IMR-90 (cell line): ENCODE data around the gene FNDC3A. TPM values are rescaled to one million over a fixed set of nuclear protein-coding genes. Genes with fewer than 3 reads are reported as not detected.

ENCODE experiments used
- ATAC-seq: fragments of 200-7000 bp; cut with Tn5 transposase; 2 replicates; pipeline ENCODE4 v1.9.1; 2020; ENCODE audit warnings: low read depth, mild to moderate bottlenecking, moderate library complexity
- Bru-seq: library from RNA; stranded (reverse); fragments of 400-500 nt; gene quantifications from one replicate; lab custom pipeline; 2021; lab: Mats Ljungman, UMichigan
- BruChase-seq, 2 experiments: library from RNA; stranded (reverse); fragments of 400-500 nt; gene quantifications; one replicate each; lab custom pipeline; 2021; lab: Mats Ljungman, UMichigan
- BruUV-seq: library from RNA; stranded (reverse); fragments of 400-500 nt; replicated peaks from 2 replicates; lab custom pipeline; 2021; lab: Mats Ljungman, UMichigan
- CTCF ChIA-PET: fragments of 300-600 bp; formaldehyde crosslinking; extraction: SDS; loops from one replicate; lab custom pipeline; 2021; ENCODE audit warnings: antibody characterized with exemption; lab: Yijun Ruan, JAX
- POLR2A ChIA-PET: fragments of 300-600 bp; sonication (Branson Sonifier 250); formaldehyde crosslinking; loops from one replicate; lab custom pipeline; 2022; ENCODE audit warnings: antibody characterized with exemption; ENCODE audit not compliant: unreplicated experiment; lab: Charles Lee
- DNase-seq: peaks from one replicate; pipeline ENCODE4 v3.0.0; 2013
- H2AFZ ChIP-seq: replicated peaks from 2 replicates; pipeline ENCODE3; 2013; ENCODE audit warnings: low read length, mild to moderate bottlenecking; ENCODE audit not compliant: poor library complexity
- H2AK5ac ChIP-seq: 2 replicates; pipeline ENCODE4 v1.6.1; 2013; ENCODE audit warnings: low read depth, low read length, inconsistent platforms
- H2AK9ac ChIP-seq: replicated peaks from 2 replicates; pipeline ENCODE3; 2013; ENCODE audit warnings: mild to moderate bottlenecking, low read depth, low read length, moderate library complexity; ENCODE audit not compliant: poor library complexity
- H2BK120ac ChIP-seq: 2 replicates; pipeline ENCODE4 v1.6.1; 2013; ENCODE audit warnings: low read depth, low read length, inconsistent platforms
- H2BK15ac ChIP-seq: 3 replicates; pipeline ENCODE4 v1.6.1; 2013; ENCODE audit warnings: low read depth, low read length, inconsistent platforms
- H2BK20ac ChIP-seq: 2 replicates; pipeline ENCODE4 v1.6.1; 2013; ENCODE audit warnings: low read depth, mild to moderate bottlenecking, inconsistent platforms, low read length, moderate library complexity
- H2BK5ac ChIP-seq: 2 replicates; pipeline ENCODE4 v1.6.1; 2013; ENCODE audit warnings: mild to moderate bottlenecking, low read depth, low read length, inconsistent platforms; ENCODE audit not compliant: poor library complexity, severe bottlenecking
- H3K14ac ChIP-seq: replicated peaks from 2 replicates; pipeline ENCODE4 v1.6.1; 2013; ENCODE audit warnings: low read depth, low read length, inconsistent platforms
- H3K18ac ChIP-seq: 2 replicates; pipeline ENCODE4 v1.6.1; 2013; ENCODE audit warnings: low read depth, low read length, control low read depth
- H3K23ac ChIP-seq: 2 replicates; pipeline ENCODE4 v1.6.1; 2013; ENCODE audit warnings: low read depth, low read length, inconsistent platforms
- H3K27ac ChIP-seq: 2 replicates; pipeline ENCODE4 v1.5.1; 2013; ENCODE audit warnings: mild to moderate bottlenecking, control low read depth, low read length; ENCODE audit not compliant: insufficient read depth
- H3K27me3 ChIP-seq: 2 replicates; pipeline ENCODE4 v1.6.1; 2013; ENCODE audit warnings: low read length; ENCODE audit not compliant: control insufficient read depth, insufficient read depth
- H3K36me3 ChIP-seq: 2 replicates; pipeline ENCODE4 v1.6.1; 2013; ENCODE audit warnings: low read length, mixed read lengths; ENCODE audit not compliant: control insufficient read depth, insufficient read depth
- H3K4ac ChIP-seq: 2 replicates; pipeline ENCODE4 v1.6.1; 2013; ENCODE audit warnings: low read depth, low read length, inconsistent platforms
- H3K4me1 ChIP-seq: 2 replicates; pipeline ENCODE4 v1.6.1; 2013; ENCODE audit warnings: low read length, mixed read lengths; ENCODE audit not compliant: control insufficient read depth, insufficient read depth
- H3K4me2 ChIP-seq: 2 replicates; pipeline ENCODE4 v1.6.1; 2013; ENCODE audit warnings: low read depth, mild to moderate bottlenecking, control low read depth, low read length, moderate library complexity
- H3K4me3 ChIP-seq: 2 replicates; pipeline ENCODE4 v1.5.1; 2013; ENCODE audit warnings: low read depth, mild to moderate bottlenecking, control low read depth, low read length, moderate library complexity; ENCODE audit not compliant: insufficient read depth
- H3K56ac ChIP-seq: 2 replicates; pipeline ENCODE4 v1.6.1; 2013; ENCODE audit warnings: low read length, inconsistent platforms; ENCODE audit not compliant: insufficient read depth; ENCODE audit errors: extremely low read depth
- H3K79me1 ChIP-seq, 2 experiments: 2 replicates each; pipeline ENCODE4 v1.6.1; 2013; ENCODE audit warnings: low read length in 2 of 2, inconsistent platforms in 1 of 2, low read depth in 1 of 2
- H3K9ac ChIP-seq: 2 replicates; pipeline ENCODE4 v1.6.1; 2013; ENCODE audit warnings: low read depth, low read length, control low read depth
- H3K9me1 ChIP-seq: 2 replicates; pipeline ENCODE4 v1.6.1; 2013; ENCODE audit warnings: low read length, inconsistent platforms; ENCODE audit not compliant: insufficient read depth
- H3K9me3 ChIP-seq: 2 replicates; pipeline ENCODE4 v1.6.1; 2013; ENCODE audit warnings: low read length; ENCODE audit not compliant: control insufficient read depth, insufficient read depth
- H4K20me1 ChIP-seq: 2 replicates; pipeline ENCODE4 v1.6.1; 2013; ENCODE audit warnings: low read length, inconsistent platforms; ENCODE audit not compliant: insufficient read depth
- H4K5ac ChIP-seq: 2 replicates; pipeline ENCODE4 v1.6.1; 2013; ENCODE audit warnings: mild to moderate bottlenecking, low read depth, low read length, control low read depth
- H4K8ac ChIP-seq, 2 experiments: 2 replicates each; pipeline ENCODE4 v1.6.1; 2013; ENCODE audit warnings: low read depth in 2 of 2, low read length in 2 of 2, control low read depth in 1 of 2, inconsistent platforms in 1 of 2
- H4K91ac ChIP-seq: 2 replicates; pipeline ENCODE4 v1.6.1; 2013; ENCODE audit warnings: low read depth, low read length, inconsistent platforms; ENCODE audit not compliant: insufficient read depth
- MAFK ChIP-seq: IDR thresholded peaks from 2 replicates; pipeline ENCODE4 v1.6.1; 2012; ENCODE audit warnings: low read depth, low read length, improper control_type of control experiment
- MAZ ChIP-seq: IDR thresholded peaks from 2 replicates; pipeline ENCODE4 v1.6.1; 2012; ENCODE audit warnings: low read depth, mild to moderate bottlenecking, low read length, improper control_type of control experiment, moderate library complexity, borderline replicate concordance
- MXI1 ChIP-seq: IDR thresholded peaks from 2 replicates; pipeline ENCODE4 v1.6.1; 2012; ENCODE audit warnings: low read depth, mild to moderate bottlenecking, low read length, moderate library complexity, borderline replicate concordance
- POLR2A ChIP-seq: IDR thresholded peaks from 2 replicates; pipeline ENCODE4 v1.6.1; 2012; ENCODE audit warnings: mild to moderate bottlenecking, low read depth, low read length
- RAD21 ChIP-seq: IDR thresholded peaks from 2 replicates; pipeline ENCODE4 v1.6.1; 2012; ENCODE audit warnings: low read length, improper control_type of control experiment
- RCOR1 ChIP-seq: IDR thresholded peaks from 2 replicates; pipeline ENCODE4 v1.6.1; 2012; ENCODE audit warnings: mild to moderate bottlenecking, low read length, improper control_type of control experiment; ENCODE audit not compliant: insufficient replicate concordance
- USF2 ChIP-seq: fragments of 150-350 bp; IDR thresholded peaks from 2 replicates; pipeline ENCODE4 v1.6.1; 2017; ENCODE audit warnings: mild to moderate bottlenecking, antibody characterized with exemption, low read length, low read depth
- WGBS, 2 experiments: methylation state at CpG; one replicate each; pipeline versions ENCODE4 v1.1.5 to v1.1.7; 2013; ENCODE audit warnings: missing lambda C conversion rate in 2 of 2; ENCODE audit not compliant: insufficient read length in 1 of 2; ENCODE audit errors: extremely low coverage in 2 of 2; 5-methylcytosine and 5-hydroxymethylcytosine counted together
- dilution Hi-C: fragments of 300-500 bp; cut with HindIII; formaldehyde crosslinking; loops from one replicate; pipeline ENCODE4 v1.14.3; 2018; ENCODE audit warnings: low sequenced_read_pairs; ENCODE audit not compliant: unreplicated experiment
- in situ Hi-C: fragments of 300-500 bp; cut with MboI; formaldehyde crosslinking; loops from 3 replicates; pipeline ENCODE4 v1.14.3; 2019; ENCODE audit warnings: low sequenced_read_pairs, inconsistent platforms, mixed read lengths
- intact Hi-C: fragments of 100-400 bp; cut with micrococcal nuclease; formaldehyde crosslinking; loops from 2 replicates; pipeline ENCODE4 v1.10.0; 2022
- long read RNA-seq: library from polyadenylated mRNA; unstranded; transcript quantifications from one replicate; pipeline ENCODE4 v2.0.0, GENCODE V29; 2021; ENCODE audit not compliant: unreplicated experiment
- polyA plus RNA-seq, 3 experiments: library from polyadenylated mRNA; depleted of rRNA; stranded (reverse); fragments of >200 nt; gene quantifications; 2 replicates each; pipeline ENCODE4 v1.2.3, GENCODE V29; 2012; ENCODE audit warnings: low replicate concordance in 1 of 3
- total RNA-seq: library from RNA; depleted of rRNA; stranded (reverse); fragments of >200 nt; gene quantifications from 2 replicates; pipeline ENCODE4 v1.2.3, GENCODE V29; 2012; rRNA removed
- TF ChIP-seq, protein P1 (sequence below): fragments of 150-350 bp; IDR thresholded peaks from 2 replicates; pipeline ENCODE4 v1.6.1; 2016; ENCODE audit warnings: low read depth, mild to moderate bottlenecking, low read length, moderate library complexity, borderline replicate concordance

FNDC3A gene, protein sequence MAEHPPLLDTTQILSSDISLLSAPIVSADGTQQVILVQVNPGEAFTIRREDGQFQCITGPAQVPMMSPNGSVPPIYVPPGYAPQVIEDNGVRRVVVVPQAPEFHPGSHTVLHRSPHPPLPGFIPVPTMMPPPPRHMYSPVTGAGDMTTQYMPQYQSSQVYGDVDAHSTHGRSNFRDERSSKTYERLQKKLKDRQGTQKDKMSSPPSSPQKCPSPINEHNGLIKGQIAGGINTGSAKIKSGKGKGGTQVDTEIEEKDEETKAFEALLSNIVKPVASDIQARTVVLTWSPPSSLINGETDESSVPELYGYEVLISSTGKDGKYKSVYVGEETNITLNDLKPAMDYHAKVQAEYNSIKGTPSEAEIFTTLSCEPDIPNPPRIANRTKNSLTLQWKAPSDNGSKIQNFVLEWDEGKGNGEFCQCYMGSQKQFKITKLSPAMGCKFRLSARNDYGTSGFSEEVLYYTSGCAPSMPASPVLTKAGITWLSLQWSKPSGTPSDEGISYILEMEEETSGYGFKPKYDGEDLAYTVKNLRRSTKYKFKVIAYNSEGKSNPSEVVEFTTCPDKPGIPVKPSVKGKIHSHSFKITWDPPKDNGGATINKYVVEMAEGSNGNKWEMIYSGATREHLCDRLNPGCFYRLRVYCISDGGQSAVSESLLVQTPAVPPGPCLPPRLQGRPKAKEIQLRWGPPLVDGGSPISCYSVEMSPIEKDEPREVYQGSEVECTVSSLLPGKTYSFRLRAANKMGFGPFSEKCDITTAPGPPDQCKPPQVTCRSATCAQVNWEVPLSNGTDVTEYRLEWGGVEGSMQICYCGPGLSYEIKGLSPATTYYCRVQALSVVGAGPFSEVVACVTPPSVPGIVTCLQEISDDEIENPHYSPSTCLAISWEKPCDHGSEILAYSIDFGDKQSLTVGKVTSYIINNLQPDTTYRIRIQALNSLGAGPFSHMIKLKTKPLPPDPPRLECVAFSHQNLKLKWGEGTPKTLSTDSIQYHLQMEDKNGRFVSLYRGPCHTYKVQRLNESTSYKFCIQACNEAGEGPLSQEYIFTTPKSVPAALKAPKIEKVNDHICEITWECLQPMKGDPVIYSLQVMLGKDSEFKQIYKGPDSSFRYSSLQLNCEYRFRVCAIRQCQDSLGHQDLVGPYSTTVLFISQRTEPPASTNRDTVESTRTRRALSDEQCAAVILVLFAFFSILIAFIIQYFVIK
- total RNA-seq (60.4 and 72.8 TPM in 2 replicates), polyA plus RNA-seq (2012; rRNA removed) (23.9 and 29.2 TPM in 2 replicates), Bru-seq, nascent RNA (percentile 86 among the genes with signal in this experiment), BruChase-seq, experiment 1, labeled RNA remaining after a 6-hour chase (percentile 73 among the genes with signal in this experiment), BruChase-seq, experiment 2, labeled RNA remaining after a 2-hour chase (percentile 79 among the genes with signal in this experiment)
- polyA plus RNA-seq (2012; cell fraction: cytosol; rRNA removed), result 6.0 and 7.3 TPM in 2 replicates
- polyA plus RNA-seq (2012; cell fraction: nucleus; rRNA removed; ENCODE audit: low replicate concordance), result 7.8 and 56.8 TPM in 2 replicates
- long read RNA-seq, full-length matches to known transcripts, result 7 of 22 reads
- long read RNA-seq, partial matches to known transcripts, result 12 of 22 reads
- long read RNA-seq, other reads (novel, unspliced or antisense), result 3 of 22 reads

GRCh38 chr13:48975856-48976575 lies at the start of gene FNDC3A:
Gene FNDC3A (plus strand): TSS chr13:48975912. CDS start chr13:49006191, 30,279 bp downstream.
- dilution Hi-C loops, result no loop called here
- Histone ChIP-seq H2BK5ac (peak within 1 kb of the TSS; percentile 93), H2BK120ac (peak within 1 kb of the TSS; percentile 85), H3K9me1 (no peaks in the 10 kb centered on the region), H2BK15ac (peak within 1 kb of the TSS; percentile 85; the same call in 1 of the 3 replicates), H3K4me2 (peak within 1 kb of the TSS; percentile 87), H3K14ac (peak within 1 kb of the TSS; percentile 87), H2AK9ac (peak within 1 kb of the TSS; percentile 93), H3K79me1 (peaks cover 5 to 29% of the 10 kb centered on the region in 2 experiments; a peak in 2 of 4 replicates), H2BK20ac (peak within 1 kb of the TSS; percentile 46), H4K8ac (peak within 1 kb of the TSS; percentile 86 to 90), H3K23ac (peak within 1 kb of the TSS; percentile 90), H2AK5ac (peak within 1 kb of the TSS; percentile 20; the same call in 1 of the 2 replicates), H3K56ac (peak within 1 kb of the TSS; percentile 92), H3K27me3 (no peaks in the 10 kb centered on the region), H3K27ac (peak within 1 kb of the TSS; percentile 97), H3K36me3 (no peaks in the 10 kb centered on the region), H3K18ac (peak within 1 kb of the TSS; percentile 90), H3K9me3 (peaks cover 2% of the 10 kb centered on the region), H4K91ac (peak within 1 kb of the TSS; percentile 78), H3K9ac (peak within 1 kb of the TSS; percentile 94), H2AFZ (peak within 1 kb of the TSS; percentile 99), H3K4me1 (peaks cover 9% of the 10 kb centered on the region; the same call in 1 of the 2 replicates), H4K5ac (peak within 1 kb of the TSS; percentile 75), H3K4ac (peak within 1 kb of the TSS; percentile 91), H4K20me1 (peaks cover 9% of the 10 kb centered on the region; the same call in 1 of the 2 replicates), H3K4me3 (peak within 1 kb of the TSS; percentile 99)
- DNase-seq (peak; percentile 75), ATAC-seq (peak; percentile 85)
- WGBS, 2 experiments, result 0% methylated on average over 27 of the region's 86 CpGs; no CpG with 5 or more reads in 1 of the 2 experiments
- ChIA-PET CTCF (interaction anchor here (0.6 kb wide), 1 partner anchor 196 kb away, joined by 3 read pairs; no protein-coding TSS in a partner anchor), POLR2A (no interaction called here)
- intact Hi-C loops, result loop anchor here (1.0 to 10.0 kb wide), 5 partner anchors 91 to 629 kb away; no protein-coding TSS in a partner anchor
- no TSS peak for BruUV-seq
- in situ Hi-C loops, result no loop called here
- TF ChIP-seq USF2 (no peak), MXI1 (peak; percentile 51; the same call in 1 of the 2 replicates), MAZ (peak; percentile 63; the same call in 1 of the 2 replicates), POLR2A (peak; percentile 65), MAFK (no peak), RAD21 (no peak), RCOR1 (no peak)
- TF ChIP-seq, protein P1, sequence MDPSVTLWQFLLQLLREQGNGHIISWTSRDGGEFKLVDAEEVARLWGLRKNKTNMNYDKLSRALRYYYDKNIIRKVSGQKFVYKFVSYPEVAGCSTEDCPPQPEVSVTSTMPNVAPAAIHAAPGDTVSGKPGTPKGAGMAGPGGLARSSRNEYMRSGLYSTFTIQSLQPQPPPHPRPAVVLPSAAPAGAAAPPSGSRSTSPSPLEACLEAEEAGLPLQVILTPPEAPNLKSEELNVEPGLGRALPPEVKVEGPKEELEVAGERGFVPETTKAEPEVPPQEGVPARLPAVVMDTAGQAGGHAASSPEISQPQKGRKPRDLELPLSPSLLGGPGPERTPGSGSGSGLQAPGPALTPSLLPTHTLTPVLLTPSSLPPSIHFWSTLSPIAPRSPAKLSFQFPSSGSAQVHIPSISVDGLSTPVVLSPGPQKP, result no peak
